Stomach (tissue), 9 donors: Measurements from ENCODE around the gene GJB3. TPM values are rescaled to one million over a fixed set of nuclear protein-coding genes. Genes with fewer than 3 reads are reported as not detected.

Source experiments
- DNase-seq, 2 donors: peaks; one replicate each; pipeline versions ENCODE4 v3.0.0 to v3.0.0-alpha.2; 2013 to 2019
- H3K27ac ChIP-seq, 5 donors: fragments of 200-600 bp in 4 of 5; sonication (generic) in 4 of 5; one replicate each; pipeline ENCODE4 v1.5.1; 2013 to 2019; ENCODE audit warnings: mild to moderate bottlenecking in 1 of 5, moderate library complexity in 1 of 5
- H3K27me3 ChIP-seq, 3 donors: fragments of 200-600 bp; sonication (generic); one replicate each; pipeline ENCODE4 v1.5.1; 2017 to 2019; ENCODE audit warnings: mixed run types in 1 of 3
- H3K36me3 ChIP-seq, 4 donors: fragments of 200-600 bp; sonication (generic); 1 replicate in 3 of 4; 2 replicates in 1 of 4; pipeline ENCODE4 v1.5.1; 2016 to 2019
- H3K4me1 ChIP-seq, 4 donors: fragments of 200-600 bp; sonication (generic); one replicate each; pipeline ENCODE4 v1.5.1; 2016 to 2019
- H3K4me3 ChIP-seq, 4 donors: fragments of 200-600 bp; sonication (generic) in 3 of 4; one replicate each; pipeline ENCODE4 v1.5.1; 2016 to 2019; ENCODE audit warnings: mild to moderate bottlenecking in 1 of 4
- H3K9me3 ChIP-seq, 4 donors: fragments of 200-600 bp; sonication (generic); one replicate each; pipeline ENCODE4 v1.5.1; 2016 to 2019
- CTCF ChIP-seq, 7 experiments: fragments of 450-650 bp in 4 of 7; fragments of 200-600 bp in 3 of 7; sonication (generic) in 3 of 7; IDR thresholded peaks; one replicate each; pipeline ENCODE4 v1.5.1; 2016 to 2019; ENCODE audit warnings: antibody characterized with exemption in 7 of 7, control low read depth in 2 of 7, mild to moderate bottlenecking in 1 of 7
- EP300 ChIP-seq: sonication (generic); formaldehyde crosslinking; IDR thresholded peaks from one replicate; pipeline ENCODE4 v1.6.1; 2017; ENCODE audit warnings: antibody characterized with exemption
- POLR2A ChIP-seq, 4 donors: fragments of 450-650 bp; IDR thresholded peaks; one replicate each; pipeline ENCODE4 v1.6.1; 2016; ENCODE audit warnings: antibody characterized with exemption in 4 of 4, control low read depth in 2 of 4, mild to moderate bottlenecking in 1 of 4, moderate library complexity in 1 of 4
- POLR2AphosphoS5 ChIP-seq, 3 donors: sonication (generic); formaldehyde crosslinking; IDR thresholded peaks; one replicate each; pipeline ENCODE4 v1.6.1; 2016; ENCODE audit warnings: antibody characterized with exemption in 3 of 3
- WGBS, 5 donors: extraction: QIAGEN DNeasy Blood & Tissue Kit in 3 of 5; methylation state at CpG; one replicate each; pipeline versions ENCODE4 v1.1.5 to v1.1.7; 2013 to 2018; 5-methylcytosine and 5-hydroxymethylcytosine counted together
- intact Hi-C: fragments of 100-400 bp; cut with DNase I; formaldehyde crosslinking; loops from one replicate; pipeline ENCODE4 v1.15.1; 2023; ENCODE audit warnings: low total_unique reads
- polyA plus RNA-seq, 3 donors: library from polyadenylated mRNA; stranded (reverse); fragments of 200-250 nt; gene quantifications; one replicate each; pipeline ENCODE4 v1.2.3, GENCODE V29; 2013
- total RNA-seq, 5 donors: library from RNA; depleted of rRNA; stranded (reverse); fragments of >200 nt; gene quantifications; one replicate each; pipeline versions ENCODE4 v1.1.0 to v1.2.3, GENCODE V29; 2014 to 2016
- donor health status: healthy with polysubstance abuse.
- donor health status: Bipolar disorder and iron deficiency.
- donor health status: healthy.

Gene GJB3
- total and polyA plus RNA-seq, 8 donors = 0.58 to 32.3 (median 1.8) TPM; not detected in 1

- Histone ChIP-seq H3K36me3 (no peaks in the 10 kb centered on the region), H3K27ac (no peak overlapping the region), H3K4me3 (no peak overlapping the region), H3K9me3 (no peaks in the 10 kb centered on the region), H3K4me1 (no peaks in the 10 kb centered on the region), H3K27me3 (peaks cover 0 to 43% (median 13%) of the 10 kb centered on the region in 3 donors)
- intact Hi-C loops = no loop called here
- 29 to 49% (median 43%) methylated on average over 8 of the region's 8 CpGs for WGBS, 5 donors
- no peak for DNase-seq
- TF ChIP-seq CTCF (IDR thresholded peaks at IDR 0.05) (no peak), EP300 (no peak), POLR2AphosphoS5 (IDR thresholded peaks at IDR 0.05) (no peak), POLR2A (IDR thresholded peaks at IDR 0.05) (no peak)
Measured at GRCh38 chr1:34749992-34750391, 31.0 kb upstream of the GJB3 start.

- 84 to 93% (median 88%) methylated on average over 5 of the region's 5 CpGs for WGBS, 5 donors
- Histone ChIP-seq H3K4me3 (no peak overlapping the region), H3K36me3 (no peaks in the 10 kb centered on the region), H3K27ac (no peak overlapping the region), H3K9me3 (no peaks in the 10 kb centered on the region), H3K4me1 (no peaks in the 10 kb centered on the region), H3K27me3 (peaks cover 0 to 49% (median 13%) of the 10 kb centered on the region in 3 donors)
- intact Hi-C loops = no loop called here
- no peak for DNase-seq
- TF ChIP-seq POLR2AphosphoS5 (IDR thresholded peaks at IDR 0.05) = no peak
- TF ChIP-seq POLR2A (IDR thresholded peaks at IDR 0.05) = no peak
- TF ChIP-seq EP300 = no peak
- TF ChIP-seq CTCF (IDR thresholded peaks at IDR 0.05) = no peak
Measured at GRCh38 chr1:34750610-34751009, 30.4 kb upstream of the GJB3 start.

- intact Hi-C loops = no loop called here
- 70 to 89% (median 80%) methylated on average over 3 of the region's 3 CpGs for WGBS, 5 donors
- H3K27ac ChIP-seq = no peak overlapping the region
Measured at GRCh38 chr1:34753163-34753562, 27.9 kb upstream of the GJB3 start.

DNA sequence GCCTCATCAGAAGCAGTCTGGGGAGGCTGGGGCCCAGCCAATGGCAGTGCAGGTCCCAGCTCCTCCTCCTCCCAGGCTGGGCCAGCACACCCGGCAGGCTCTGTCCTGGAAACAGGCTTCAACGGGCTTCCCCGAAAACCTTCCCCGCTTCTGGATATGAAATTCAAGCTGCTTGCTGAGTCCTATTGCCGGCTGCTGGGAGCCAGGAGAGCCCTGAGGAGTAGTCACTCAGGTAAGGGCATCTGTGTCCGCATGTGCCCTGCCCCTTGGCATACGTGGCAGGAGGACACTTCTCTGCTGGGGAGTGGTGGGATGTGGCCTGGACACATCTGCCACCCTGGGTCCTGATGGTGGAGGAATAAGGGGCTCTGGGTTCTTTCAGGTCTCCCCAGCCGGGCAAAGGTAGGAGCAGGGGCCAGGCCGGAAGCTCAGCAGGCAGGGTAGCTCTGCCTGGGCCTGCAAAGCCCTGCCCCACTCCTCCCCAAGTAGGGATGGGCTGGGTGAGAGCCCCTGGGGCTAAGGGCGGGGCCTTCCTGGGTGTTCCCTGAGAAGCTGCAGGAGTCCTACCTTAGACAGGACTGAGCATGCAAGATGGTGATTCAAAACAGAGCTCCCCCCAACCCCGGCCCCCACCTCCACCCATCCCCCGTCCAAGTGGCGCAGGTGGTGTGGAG is 25.9 kb upstream of the GJB3 start, which contains the start of gene GJB5:
GJB5 (plus strand) TSS at position 84 of the 674 bp plus-strand sequence. CDS start 2,284 bp downstream, outside the sequence.
- H3K9me3 ChIP-seq = no peaks in the 10 kb centered on the region
- intact Hi-C loops = no loop called here
- H3K4me3 ChIP-seq = no peak within 1 kb of the TSS
- TF ChIP-seq EP300 = no peak
- TF ChIP-seq POLR2AphosphoS5 (IDR thresholded peaks at IDR 0.05) = no peak
- no peak for TF ChIP-seq POLR2A (IDR thresholded peaks at IDR 0.05)
- no peak for TF ChIP-seq CTCF (IDR thresholded peaks at IDR 0.05)
- DNase-seq = peak in 1 of 2 donors; percentile 46
- no peaks in the 10 kb centered on the region for H3K36me3 ChIP-seq
- H3K4me1 ChIP-seq = no peaks in the 10 kb centered on the region
- H3K27me3 ChIP-seq = peaks cover 0 to 21% (median 0%) of the 10 kb centered on the region in 3 donors
- 52 to 74% (median 70%) methylated on average over 9 to 13 of the region's 13 CpGs for WGBS, 5 donors
- H3K27ac ChIP-seq = no peak within 1 kb of the TSS

More at GRCh38 chr1:34753163-34753562, 27.9 kb upstream of the GJB3 start:
- Histone ChIP-seq H3K4me3 (no peak overlapping the region), H3K27me3 (peaks cover 0 to 28% (median 4%) of the 10 kb centered on the region in 3 donors), H3K9me3 (no peaks in the 10 kb centered on the region), H3K4me1 (no peaks in the 10 kb centered on the region), H3K36me3 (no peaks in the 10 kb centered on the region)
- TF ChIP-seq POLR2A (IDR thresholded peaks at IDR 0.05) (no peak), POLR2AphosphoS5 (IDR thresholded peaks at IDR 0.05) (no peak), CTCF (IDR thresholded peaks at IDR 0.05) (no peak), EP300 (no peak)
- DNase-seq = no peak
